H1 (cell line): ENCODE results near the gene PCDHGB1. TPM values are rescaled to one million over a fixed set of nuclear protein-coding genes. Genes with fewer than 3 reads are reported as not detected.

Source experiments
- CTCF ChIA-PET: fragments of 300-600 bp; sonication (Branson Sonifier 250); formaldehyde crosslinking; loops from one replicate; lab custom pipeline; 2021; ENCODE audit not compliant: partially characterized antibody; lab: Charles Lee
- POLR2A ChIA-PET: fragments of 300-600 bp; sonication (Branson Sonifier 250); formaldehyde crosslinking; loops from one replicate; lab custom pipeline; 2021; ENCODE audit warnings: inconsistent platforms; ENCODE audit not compliant: partially characterized antibody; lab: Charles Lee
- DNase-seq, 2 experiments: peaks; one replicate each; pipeline versions ENCODE4 v3.0.0 to v3.0.0-alpha.2; 2010 to 2022; ENCODE audit warnings: low spot score in 2 of 2, low read depth in 1 of 2, mixed read lengths in 1 of 2
- FAIRE-seq: peaks from 2 replicates; lab custom pipeline; 2011; peaks lifted over from hg19 to GRCh38; lab: Jason Lieb, UNC
- H2AFZ ChIP-seq: 2 replicates; pipeline ENCODE4 v1.8.1; 2012; ENCODE audit warnings: low read length, inconsistent platforms
- H2AK5ac ChIP-seq: 2 replicates; pipeline ENCODE4 v1.6.1; 2013; ENCODE audit warnings: low read depth, low read length
- H2BK120ac ChIP-seq: replicated peaks from 2 replicates; pipeline ENCODE3; 2013; ENCODE audit warnings: low read depth, low read length, inconsistent platforms
- H2BK12ac ChIP-seq: 2 replicates; pipeline ENCODE4 v1.6.1; 2013; ENCODE audit warnings: low read depth, low read length
- H2BK15ac ChIP-seq: 2 replicates; pipeline ENCODE4 v1.6.1; 2013; ENCODE audit warnings: low read length
- H2BK20ac ChIP-seq: 2 replicates; pipeline ENCODE4 v1.6.1; 2013; ENCODE audit warnings: low read length
- H2BK5ac ChIP-seq: 2 replicates; pipeline ENCODE4 v1.6.1; 2013; ENCODE audit warnings: low read depth, low read length
- H3K14ac ChIP-seq: 2 replicates; pipeline ENCODE4 v1.6.1; 2013; ENCODE audit warnings: inconsistent platforms; ENCODE audit not compliant: insufficient read length
- H3K18ac ChIP-seq: 2 replicates; pipeline ENCODE4 v1.6.1; 2013; ENCODE audit warnings: low read length; ENCODE audit errors: extremely low read depth
- H3K23ac ChIP-seq: 2 replicates; pipeline ENCODE4 v1.6.1; 2013; ENCODE audit warnings: inconsistent platforms; ENCODE audit not compliant: insufficient read length
- H3K23me2 ChIP-seq: 2 replicates; pipeline ENCODE4 v1.6.1; 2013; ENCODE audit warnings: low read depth, low read length
- H3K27ac ChIP-seq: 2 replicates; pipeline ENCODE4 v1.6.1; 2011; ENCODE audit warnings: low read depth, low read length, inconsistent platforms
- H3K27me3 ChIP-seq, 4 experiments: replicated peaks in 1 of 4; 1 replicate in 1 of 4; 2 replicates in 3 of 4; pipeline versions ENCODE4 v1.6.1 to v1.8.1; 2011 to 2013; ENCODE audit warnings: low read length in 3 of 4, mild to moderate bottlenecking in 3 of 4, inconsistent platforms in 2 of 4, mixed read lengths in 2 of 4, moderate library complexity in 1 of 4; ENCODE audit not compliant: control insufficient read depth in 3 of 4, insufficient read depth in 3 of 4; ENCODE audit errors: extremely low read depth in 1 of 4
- H3K36me3 ChIP-seq, 4 experiments: 2 replicates each; pipeline versions ENCODE4 v1.6.1 to v1.8.1; 2011 to 2013; ENCODE audit warnings: mild to moderate bottlenecking in 4 of 4, low read length in 3 of 4, moderate library complexity in 2 of 4, control low read depth in 1 of 4, inconsistent platforms in 1 of 4; ENCODE audit not compliant: insufficient read depth in 4 of 4, control insufficient read depth in 2 of 4
- H3K4ac ChIP-seq: replicated peaks from 2 replicates; pipeline ENCODE3; 2013; ENCODE audit warnings: low read length, low read depth, mixed read lengths, inconsistent platforms; ENCODE audit not compliant: insufficient read length
- H3K4me1 ChIP-seq, 4 experiments: replicated peaks in 1 of 4; 1 replicate in 1 of 4; 2 replicates in 3 of 4; pipeline versions ENCODE4 v1.6.1 to v1.8.1; 2011 to 2013; ENCODE audit warnings: low read length in 3 of 4, inconsistent platforms in 2 of 4, mixed read lengths in 1 of 4; ENCODE audit not compliant: insufficient read depth in 4 of 4, control insufficient read depth in 3 of 4
- H3K4me2 ChIP-seq, 2 experiments: 2 replicates each; pipeline versions ENCODE4 v1.6.1 to v1.8.1; 2011 to 2013; ENCODE audit warnings: low read depth in 2 of 2, low read length in 2 of 2, control low read depth in 1 of 2, inconsistent platforms in 1 of 2, mild to moderate bottlenecking in 1 of 2; ENCODE audit not compliant: insufficient read depth in 1 of 2
- H3K4me3 ChIP-seq, 4 experiments: fragments of 200-600, 300-600 bp in 1 of 4; sonication (generic), shearing (Covaris generic), sonication (Bioruptor Twin) in 1 of 4; 2 replicates each; pipeline versions ENCODE4 v1.5.1 to v1.8.1; 2011 to 2016; ENCODE audit warnings: low read length in 4 of 4, low read depth in 3 of 4, control low read depth in 2 of 4, inconsistent platforms in 2 of 4, mild to moderate bottlenecking in 2 of 4, mixed read lengths in 1 of 4, moderate library complexity in 1 of 4; ENCODE audit not compliant: insufficient read depth in 2 of 4; ENCODE audit errors: extremely low read depth in 1 of 4
- H3K56ac ChIP-seq: replicated peaks from 2 replicates; pipeline ENCODE3; 2013; ENCODE audit warnings: low read depth, mild to moderate bottlenecking, mixed read lengths, low read length, inconsistent platforms; ENCODE audit not compliant: insufficient read length
- H3K79me1 ChIP-seq: 2 replicates; pipeline ENCODE4 v1.6.1; 2013; ENCODE audit warnings: low read depth, low read length, control low read depth
- H3K79me2 ChIP-seq, 2 experiments: 2 replicates each; pipeline versions ENCODE4 v1.6.1 to v1.8.1; 2012 to 2013; ENCODE audit warnings: low read length in 2 of 2, mild to moderate bottlenecking in 2 of 2, inconsistent platforms in 1 of 2; ENCODE audit not compliant: insufficient read depth in 2 of 2, control insufficient read depth in 1 of 2
- H3K9ac ChIP-seq, 4 experiments: replicated peaks in 1 of 4; 1 replicate in 1 of 4; 2 replicates in 3 of 4; pipeline versions ENCODE4 v1.6.1 to v1.8.1; 2011 to 2013; ENCODE audit warnings: low read depth in 3 of 4, low read length in 3 of 4, control low read depth in 2 of 4, mild to moderate bottlenecking in 2 of 4, moderate library complexity in 2 of 4, inconsistent platforms in 1 of 4; ENCODE audit errors: extremely low read depth in 1 of 4
- H3K9me3 ChIP-seq, 2 experiments: 2 replicates each; pipeline versions ENCODE4 v1.6.1 to v1.8.1; 2012 to 2013; ENCODE audit warnings: mild to moderate bottlenecking in 2 of 2, moderate library complexity in 2 of 2, control low read depth in 1 of 2, inconsistent platforms in 1 of 2, low read depth in 1 of 2, low read length in 1 of 2, mixed read lengths in 1 of 2; ENCODE audit not compliant: insufficient read depth in 2 of 2
- H4K20me1 ChIP-seq, 2 experiments: replicated peaks in 1 of 2; 2 replicates each; pipeline versions ENCODE3 to v1.8.1; 2011 to 2013; ENCODE audit warnings: inconsistent platforms in 2 of 2, low read length in 2 of 2, mild to moderate bottlenecking in 1 of 2; ENCODE audit not compliant: insufficient read depth in 2 of 2, control insufficient read depth in 1 of 2
- H4K5ac ChIP-seq: 2 replicates; pipeline ENCODE4 v1.6.1; 2013; ENCODE audit warnings: low read length, low read depth, mixed read lengths, inconsistent platforms; ENCODE audit not compliant: insufficient read length
- H4K8ac ChIP-seq: 2 replicates; pipeline ENCODE4 v1.8.0; 2013; ENCODE audit warnings: mild to moderate bottlenecking, moderate library complexity, low read length, inconsistent platforms; ENCODE audit not compliant: insufficient read depth; ENCODE audit errors: extremely low read depth
- H4K91ac ChIP-seq: replicated peaks from 2 replicates; pipeline ENCODE3; 2013; ENCODE audit warnings: low read length, mixed read lengths, inconsistent platforms; ENCODE audit not compliant: insufficient read length
- CTCF ChIP-seq, 3 experiments: IDR thresholded peaks; 1 replicate in 2 of 3; 2 replicates in 1 of 3; pipeline versions ENCODE4 v1.5.1 to v1.6.1; 2011; ENCODE audit warnings: low read length in 3 of 3, mild to moderate bottlenecking in 3 of 3, inconsistent platforms in 2 of 3, low read depth in 1 of 3, moderate library complexity in 1 of 3; ENCODE audit not compliant: insufficient read depth in 1 of 3; ENCODE audit errors: control extremely low read depth in 1 of 3
- JUN ChIP-seq: IDR thresholded peaks from 2 replicates; pipeline ENCODE4 v1.6.1; 2011; ENCODE audit warnings: low read depth, mild to moderate bottlenecking, improper control_type of control experiment, low read length
- POLR2A ChIP-seq, 2 experiments: IDR thresholded peaks; 1 replicate in 1 of 2; 2 replicates in 1 of 2; pipeline ENCODE4 v1.6.1; 2011; ENCODE audit warnings: low read depth in 2 of 2, low read length in 2 of 2, mild to moderate bottlenecking in 2 of 2; ENCODE audit errors: control extremely low read depth in 1 of 2
- SAP30 ChIP-seq: fragments of 300-600 bp; sonication (generic); IDR thresholded peaks from 2 replicates; pipeline ENCODE4 v1.7.1; 2012; ENCODE audit warnings: low read length, moderate library complexity, mild to moderate bottlenecking, inconsistent platforms; ENCODE audit not compliant: insufficient read depth, insufficient replicate concordance
- TCF12 ChIP-seq: IDR thresholded peaks from 2 replicates; pipeline ENCODE4 v1.6.1; 2011; ENCODE audit warnings: low read depth, mild to moderate bottlenecking, low read length
- TEAD4 ChIP-seq: IDR thresholded peaks from 2 replicates; pipeline ENCODE4 v1.6.1; 2012; ENCODE audit warnings: low read depth, low read length, inconsistent platforms, mixed read lengths
- YY1 ChIP-seq: IDR thresholded peaks from 2 replicates; pipeline ENCODE4 v1.6.1; 2011; ENCODE audit warnings: low read depth, mild to moderate bottlenecking, low read length
- polyA plus RNA-seq, 7 experiments: library from polyadenylated mRNA; depleted of rRNA in 3 of 7; stranded (reverse) in 5 of 7; unstranded in 2 of 7; fragments of >200 nt in 5 of 7; fragments of 200-250 nt in 2 of 7; gene quantifications; 1 replicate in 5 of 7; 2 replicates in 1 of 7; 4 replicates in 1 of 7; pipeline versions ENCODE4 v1.2.1 to v1.2.3, GENCODE V29; 2011 to 2013; ENCODE audit warnings: missing spikeins in 2 of 7, mixed read lengths in 2 of 7
- total RNA-seq: library from RNA; stranded (reverse); fragmentation: NEBNext Ultra II Directional; extraction: Animal tissue kit (Norgen Biotek cat#: 25700); gene quantifications from 2 replicates; pipeline ENCODE4 v1.2.1, GENCODE V29; 2021

The PCDHGB1 gene
- total and polyA plus RNA-seq, 2 of the 8 experiments (the other 6 are each of a cell fraction or from before 2014, with no cell fraction given), result 1.3 to 2.8 TPM

GRCh38 chr5:141313711-141314110 is 36.2 kb upstream of the PCDHGB1 start:
- no peak overlapping the region for H2BK120ac ChIP-seq
- no peak overlapping the region for H3K4me3 ChIP-seq
- H3K27me3 ChIP-seq, result no peaks in the 10 kb centered on the region
- H3K9me3 ChIP-seq, result peaks cover 9 to 15% of the 10 kb centered on the region in 2 experiments
- H4K8ac ChIP-seq, result no peak overlapping the region
- FAIRE-seq, result no peak
- no peak overlapping the region for H2AK5ac ChIP-seq
- no peak overlapping the region for H2BK5ac ChIP-seq
- no peak overlapping the region for H4K91ac ChIP-seq
- no peaks in the 10 kb centered on the region for H3K23me2 ChIP-seq
- POLR2A ChIA-PET, result no interaction called here
- DNase-seq, result no peak
- no peak overlapping the region for H3K27ac ChIP-seq
- H3K79me2 ChIP-seq, result peaks cover 0 to 10% of the 10 kb centered on the region in 2 experiments; a peak in 3 of 4 replicates
- no peak overlapping the region for H2BK15ac ChIP-seq
- H3K36me3 ChIP-seq, result peaks cover 0 to 15% (median 9%) of the 10 kb centered on the region in 4 experiments; a peak in 5 of 8 replicates
- H2BK12ac ChIP-seq, result no peak overlapping the region
- H2AFZ ChIP-seq, result no peak overlapping the region
- H3K4me1 ChIP-seq, result no peaks in the 10 kb centered on the region
- no peak overlapping the region for H3K4ac ChIP-seq
- H3K56ac ChIP-seq, result no peak overlapping the region
- H3K18ac ChIP-seq, result no peak overlapping the region
- H3K4me2 ChIP-seq, result no peak overlapping the region
- no peak overlapping the region for H3K23ac ChIP-seq
- H3K14ac ChIP-seq, result no peak overlapping the region
- H4K20me1 ChIP-seq, result no peaks in the 10 kb centered on the region
- TF ChIP-seq JUN (no peak), POLR2A (IDR thresholded peaks at IDR 0.05; ENCODE audit: control extremely low read depth in 1 of 2, low read depth in 2 of 2, low read length in 2 of 2) (no peak), TEAD4 (no peak), YY1 (no peak), SAP30 (no peak), TCF12 (no peak), CTCF (IDR thresholded peaks at IDR 0.05; ENCODE audit: control extremely low read depth in 1 of 3, insufficient read depth in 1 of 3, low read depth in 1 of 3, low read length in 3 of 3) (no peak)
- H3K79me1 ChIP-seq, result no peaks in the 10 kb centered on the region
- no peak overlapping the region for H4K5ac ChIP-seq
- CTCF ChIA-PET, result interaction anchor here (0.9 to 1.1 kb wide), 3 partner anchors 68 to 250 kb away, joined by 3 to 4 read pairs (median 3); partner anchors contain the start of genes PCDHB10 and PCDHB15
- H3K9ac ChIP-seq, result no peak overlapping the region
- H2BK20ac ChIP-seq, result no peak overlapping the region
